NOMO-1 (cell line): ENCODE measurements around the gene FAF1.
A peak's percentile ranks its signal among the peaks of the same experiment; 100 is the strongest.

Experiments
- DNase-seq, 2 experiments: peaks; one replicate each; lab custom pipeline; 2025; ENCODE audit not compliant: unreplicated experiment in 2 of 2; lab: John Stamatoyannopoulos, UW

The FAF1 gene

DNA sequence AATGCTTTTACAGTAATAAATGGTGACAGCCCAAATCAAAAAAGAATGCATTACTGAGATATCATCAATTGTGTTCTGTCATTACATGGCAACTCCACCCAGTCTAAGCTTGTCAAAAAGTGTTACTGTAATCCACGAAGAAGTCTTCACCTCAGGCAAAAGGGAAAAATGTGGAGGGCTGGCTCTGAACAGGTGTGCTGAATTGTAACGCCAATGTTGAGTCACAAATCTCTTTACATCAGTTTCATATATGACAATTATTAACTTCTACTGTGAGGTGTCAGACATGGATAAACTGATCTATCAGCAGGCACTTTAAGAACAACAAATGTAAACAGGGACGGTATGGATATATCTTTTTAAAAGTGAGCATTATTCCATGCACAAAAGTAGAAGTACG is 438.4 kb downstream of the FAF1 start:
- no peak for DNase-seq

DNA sequence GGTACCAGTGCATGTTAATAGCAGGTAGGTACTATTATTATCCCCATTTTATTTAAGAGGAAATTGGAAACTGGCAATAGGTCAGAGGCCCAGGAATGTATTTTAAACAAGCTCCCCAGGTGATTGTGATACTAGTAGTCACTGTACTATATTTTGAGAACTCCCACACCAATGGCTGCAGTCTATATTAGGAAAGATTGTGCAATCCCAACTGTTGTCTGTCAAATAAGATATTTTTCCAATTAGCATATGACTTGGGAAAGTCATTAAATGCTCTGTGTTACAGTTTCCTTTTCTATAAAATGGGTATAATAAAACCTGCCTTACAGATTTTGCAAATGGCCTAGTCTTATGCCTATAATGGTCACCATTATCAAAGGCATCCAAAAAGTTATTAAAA is 442.6 kb downstream of the FAF1 start:
- no peak for DNase-seq

DNA sequence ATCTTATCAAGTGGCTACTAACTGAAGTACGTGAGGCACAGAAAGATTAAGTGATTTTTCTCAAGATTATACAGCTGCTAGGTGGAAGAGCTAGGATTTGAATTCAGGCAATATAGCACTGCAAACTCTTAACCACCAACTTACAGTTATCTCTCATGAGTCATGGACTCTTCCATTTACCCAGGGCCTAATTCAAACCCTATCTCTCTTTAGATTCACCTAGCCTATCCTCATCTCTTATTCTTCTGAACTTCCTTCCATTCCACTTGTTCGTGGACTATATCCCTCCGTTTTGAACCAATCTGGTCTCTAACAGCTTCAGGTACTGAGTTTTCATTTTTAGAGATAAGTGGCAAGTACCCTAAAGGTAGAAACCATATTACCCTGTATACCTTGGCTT is 444.0 kb downstream of the FAF1 start:
- DNase-seq = no peak

DNA sequence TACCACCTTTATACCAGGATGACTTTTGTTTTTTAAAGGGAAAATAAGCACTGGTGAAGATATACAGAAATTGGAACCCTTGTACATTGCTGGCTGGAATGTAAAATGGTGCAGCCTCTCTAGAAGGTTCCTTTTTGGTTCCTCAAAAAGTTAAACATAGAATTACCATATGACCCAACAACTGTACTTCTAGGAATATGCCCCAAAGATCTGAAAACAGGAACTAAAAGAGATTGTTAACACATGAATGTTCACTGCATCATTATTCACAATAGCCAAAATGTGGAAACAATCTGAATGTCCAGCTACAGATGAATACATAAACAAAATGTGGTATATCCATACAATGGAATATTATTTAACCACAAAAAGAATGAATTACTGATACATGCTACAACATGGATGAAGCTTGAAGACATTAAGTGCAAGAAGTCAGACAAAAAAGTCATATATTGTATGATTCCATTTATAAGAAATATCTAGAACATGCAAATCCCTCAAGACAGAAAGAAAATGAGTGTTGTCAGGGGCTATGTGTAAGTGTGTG is 452.0 kb downstream of the FAF1 start:
- DNase-seq = peak; percentile 23 to 69

DNA sequence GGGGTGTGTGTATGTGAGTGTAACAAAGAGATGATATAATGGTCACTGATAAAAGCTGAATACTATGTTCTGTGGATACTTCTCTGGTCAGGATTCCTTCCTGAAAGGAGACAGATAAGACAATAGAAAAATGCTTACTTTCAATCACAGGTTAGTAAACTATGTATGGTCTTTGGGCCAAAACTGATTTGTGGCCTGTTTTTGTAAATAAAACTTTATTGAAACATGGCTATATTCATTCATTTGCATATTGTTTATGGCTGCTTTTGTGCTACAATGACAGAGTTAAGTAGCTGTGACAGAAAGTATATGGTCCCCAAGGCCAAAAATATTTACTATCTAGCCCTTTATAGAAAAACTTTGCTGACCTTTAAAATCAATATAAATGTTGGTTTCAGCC is 454.6 kb downstream of the FAF1 start:
- no peak for DNase-seq

DNA sequence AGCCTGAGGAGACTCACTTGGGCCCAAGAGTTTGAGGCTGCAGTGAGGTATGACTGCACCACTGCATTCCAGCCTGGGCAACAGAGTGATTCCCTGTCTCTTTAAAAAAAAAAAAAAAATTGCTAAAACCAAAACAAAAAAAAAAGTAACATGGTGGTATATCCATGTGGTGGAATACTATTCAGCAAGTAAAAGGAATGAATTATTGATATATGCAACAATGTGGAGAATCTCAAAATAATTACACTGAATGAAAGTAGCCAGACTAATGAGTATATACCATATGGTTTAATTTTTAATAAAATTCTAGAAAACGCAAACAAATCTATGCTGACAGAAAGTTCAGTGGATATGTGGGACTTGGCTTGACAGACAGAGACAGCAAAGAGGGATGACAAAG is 456.6 kb downstream of the FAF1 start:
- no peak for DNase-seq

DNA sequence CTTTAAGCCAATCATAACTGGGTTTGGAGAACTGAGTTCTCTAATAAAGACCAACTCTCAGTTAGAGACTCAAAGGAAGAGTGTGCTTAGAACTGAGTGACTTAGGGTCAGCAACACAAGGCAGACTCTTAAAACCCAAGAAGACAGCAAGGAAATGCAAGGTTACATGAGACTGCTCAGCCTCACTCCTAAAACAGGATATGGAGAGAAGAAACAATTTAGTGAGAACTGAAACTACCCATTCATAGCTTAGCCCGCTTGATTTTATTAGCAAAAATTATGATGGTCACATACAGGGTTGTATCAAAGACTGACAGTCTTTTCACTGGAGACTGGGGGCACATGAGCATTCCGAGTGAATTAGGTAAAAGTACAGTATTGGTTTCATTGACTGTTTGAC is 457.9 kb downstream of the FAF1 start:
- DNase-seq = peak in 1 of 2 experiments; percentile 10

DNA sequence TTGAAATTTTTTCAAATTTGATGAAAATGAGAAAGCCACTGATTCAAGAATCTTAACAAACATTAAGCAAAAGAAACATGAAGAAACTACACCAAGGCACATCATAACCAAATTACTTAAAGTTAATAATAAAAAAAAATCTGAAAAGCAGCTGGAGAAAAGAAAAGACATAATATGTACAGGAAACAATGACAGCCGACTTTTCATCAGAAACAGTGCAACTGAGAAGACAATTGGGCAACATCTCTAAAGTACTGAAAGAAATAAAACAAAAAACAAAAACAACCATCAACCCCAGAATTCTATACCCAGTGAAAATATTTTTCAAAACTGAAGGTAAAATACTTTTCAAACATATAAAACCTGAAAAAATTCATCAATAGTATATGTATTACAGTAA is 463.1 kb downstream of the FAF1 start:
- DNase-seq = no peak

DNA sequence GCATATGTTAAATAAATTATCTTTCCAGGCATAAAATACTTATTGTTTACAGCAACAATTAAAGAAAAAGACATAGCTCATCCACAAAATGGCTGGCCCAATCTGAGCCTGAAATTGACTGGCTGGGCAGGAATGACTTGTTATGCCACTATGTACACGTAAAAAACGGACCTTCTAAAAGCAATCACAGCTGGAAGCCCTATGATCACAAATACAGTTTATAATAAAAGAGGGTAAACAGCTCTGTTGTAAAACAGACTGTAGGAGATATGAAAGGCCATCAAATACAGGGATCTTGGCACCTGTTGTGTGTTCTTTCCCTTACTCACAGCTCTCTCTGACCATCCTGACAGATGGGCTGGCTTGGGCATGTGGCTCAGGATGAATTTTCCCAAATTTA is 466.4 kb downstream of the FAF1 start:
- no peak for DNase-seq

DNA sequence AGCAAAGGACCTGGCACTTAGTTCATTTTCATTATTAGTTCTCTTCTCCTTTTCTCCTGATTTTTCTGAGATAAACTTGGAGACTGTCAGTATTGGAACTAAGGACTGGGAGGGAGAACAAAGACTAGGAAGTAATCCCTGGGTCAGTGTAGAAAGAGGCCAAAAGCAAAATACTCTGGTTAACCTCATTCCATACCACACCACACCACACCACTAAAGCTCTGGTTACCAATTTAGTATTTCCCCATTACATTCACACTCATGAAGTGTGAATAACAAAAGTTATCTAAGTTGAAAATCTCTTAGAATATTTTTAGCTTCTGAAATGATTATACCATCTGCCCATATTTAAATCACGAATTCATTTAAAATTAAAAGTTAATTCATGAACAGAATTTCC is 467.9 kb downstream of the FAF1 start:
- no peak for DNase-seq

DNA sequence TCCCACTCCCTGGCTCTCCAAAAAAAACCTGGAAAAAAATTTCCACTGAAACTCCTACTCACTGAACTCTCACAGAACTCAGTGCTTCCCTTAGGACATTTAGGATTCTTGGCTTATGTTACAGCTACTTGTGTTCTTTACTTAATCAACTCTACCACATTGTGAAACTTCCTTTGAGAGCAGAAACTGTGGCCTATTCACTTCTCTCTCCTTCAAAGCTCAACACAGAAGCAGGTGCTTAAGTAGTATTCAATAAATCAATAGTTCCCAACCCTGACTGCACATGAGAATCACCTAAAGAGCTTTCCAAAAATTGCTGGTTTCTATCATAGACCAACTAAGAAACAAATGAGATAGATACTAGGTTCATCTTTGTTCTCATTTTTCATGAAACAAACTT is 468.9 kb downstream of the FAF1 start:
- no peak for DNase-seq

DNA sequence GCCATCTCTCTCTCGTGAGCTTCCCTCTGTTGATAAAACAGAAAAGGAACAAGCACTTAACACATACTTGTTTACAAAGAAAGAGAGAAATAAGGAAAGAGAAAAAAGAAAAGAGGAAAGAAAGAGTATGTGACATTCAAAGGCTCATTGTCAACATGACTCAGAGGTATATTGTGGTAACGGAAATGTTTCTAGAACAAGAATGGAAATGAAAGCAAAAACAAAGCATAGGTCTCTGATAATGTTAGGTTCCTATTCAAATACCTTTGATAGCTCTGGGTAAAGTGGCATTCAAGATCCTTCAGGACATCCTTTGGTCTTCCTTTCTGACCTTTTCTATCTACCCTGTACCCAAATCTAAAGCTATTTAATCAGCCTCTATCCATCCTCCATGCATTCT is 469.4 kb downstream of the FAF1 start:
- no peak for DNase-seq

DNA sequence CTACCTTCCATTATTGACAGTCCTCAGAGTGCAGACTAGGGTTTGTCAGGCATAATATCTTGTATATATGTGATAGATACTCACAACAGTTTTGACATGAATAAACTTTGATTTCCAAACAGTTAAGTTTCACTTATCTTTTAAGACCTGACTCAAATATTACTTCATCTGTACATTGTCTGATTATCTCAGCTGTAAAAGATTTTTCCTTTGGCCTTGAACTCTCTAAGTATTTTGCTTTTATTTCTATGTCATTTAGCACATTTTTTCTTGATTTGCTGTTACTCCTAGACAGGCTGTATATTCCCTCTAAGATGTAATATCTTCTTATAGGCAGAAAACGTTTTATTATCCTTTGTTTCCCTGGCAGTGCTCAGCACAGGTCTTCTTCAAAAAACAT is 471.2 kb downstream of the FAF1 start:
- no peak for DNase-seq

DNA sequence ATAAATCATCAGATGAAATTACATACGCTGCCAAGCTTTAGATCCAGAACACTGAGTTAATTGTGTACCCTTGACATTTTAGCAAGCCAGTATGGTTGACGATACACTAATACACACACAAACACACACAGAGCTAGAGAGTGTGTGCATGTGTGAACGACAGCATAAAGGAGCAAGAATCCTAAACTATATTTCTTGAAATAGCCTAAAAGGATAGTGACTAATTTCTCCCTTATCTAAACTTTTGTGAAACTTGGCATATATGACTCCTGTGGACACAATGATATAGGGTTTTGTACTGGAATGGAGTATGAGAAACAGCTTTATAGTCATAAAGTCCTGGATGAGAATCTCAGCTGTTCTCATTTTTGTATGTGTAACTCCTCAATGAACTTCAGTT is 471.7 kb downstream of the FAF1 start:
- no peak for DNase-seq

DNA sequence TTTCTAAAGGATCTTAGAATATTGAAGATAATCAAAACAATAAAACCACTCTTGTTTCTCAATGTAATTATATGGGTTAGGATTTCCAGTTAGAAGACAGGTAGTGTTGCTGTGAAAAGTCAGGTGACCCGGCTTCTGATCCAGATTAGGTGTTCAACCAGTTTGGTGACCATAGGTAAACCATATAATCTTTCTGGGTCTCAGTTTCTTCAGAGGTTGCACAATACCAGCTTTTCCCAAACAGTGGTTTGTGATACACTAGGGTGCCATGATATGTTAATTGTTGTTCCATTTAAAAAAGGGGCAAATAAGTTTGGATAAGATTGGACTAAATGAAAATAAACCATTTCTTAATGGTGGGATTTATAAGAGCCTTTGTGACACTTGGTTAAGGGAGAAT is 472.3 kb downstream of the FAF1 start:
- no peak for DNase-seq

DNA sequence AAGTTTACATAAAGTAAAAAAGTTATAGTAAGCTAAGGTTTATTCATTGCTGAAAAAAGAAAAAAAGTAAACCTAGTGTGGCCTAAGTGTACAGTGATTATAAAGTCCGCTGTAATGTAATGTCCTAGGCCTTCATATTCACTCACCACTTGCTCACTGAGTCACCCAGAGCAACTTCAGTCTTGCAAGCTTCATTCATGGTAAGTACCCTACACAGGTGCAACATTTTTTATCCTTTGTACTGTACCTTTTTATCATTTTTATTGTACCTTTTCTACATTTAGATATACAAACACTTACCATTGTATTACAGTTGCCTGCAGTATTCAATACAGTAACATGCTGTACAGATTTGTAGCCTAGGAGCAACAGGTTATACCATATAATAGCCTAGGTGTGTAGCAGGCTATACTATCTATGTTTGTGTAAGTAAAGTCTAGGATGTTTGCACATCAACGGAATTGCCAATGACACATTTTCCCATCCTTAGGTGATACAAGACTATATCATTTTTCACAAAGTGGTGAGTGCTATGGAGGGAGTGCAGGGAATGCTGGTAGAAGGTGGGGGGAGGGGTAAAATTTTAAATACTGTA is 478.8 kb downstream of the FAF1 start:
- DNase-seq = no peak

DNA sequence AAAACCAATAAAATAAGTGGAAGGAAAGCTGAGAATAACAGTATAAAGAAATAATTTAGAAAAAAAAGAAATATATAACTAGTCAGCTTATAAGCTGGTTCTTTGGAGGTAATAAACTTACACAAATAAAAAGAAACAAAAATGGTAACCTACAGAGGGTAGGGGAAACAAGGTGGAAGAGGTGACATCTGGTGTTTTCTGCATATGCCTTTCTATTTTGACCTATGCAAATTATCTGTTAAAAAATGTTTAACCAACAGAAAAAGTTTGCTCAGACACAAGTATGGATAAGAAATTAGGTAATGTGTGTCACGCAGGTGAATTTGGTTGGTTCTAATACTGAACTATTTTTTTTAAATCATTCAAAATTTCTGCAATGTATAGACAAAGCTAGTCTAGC is 483.3 kb downstream of the FAF1 start:
- DNase-seq = no peak

DNA sequence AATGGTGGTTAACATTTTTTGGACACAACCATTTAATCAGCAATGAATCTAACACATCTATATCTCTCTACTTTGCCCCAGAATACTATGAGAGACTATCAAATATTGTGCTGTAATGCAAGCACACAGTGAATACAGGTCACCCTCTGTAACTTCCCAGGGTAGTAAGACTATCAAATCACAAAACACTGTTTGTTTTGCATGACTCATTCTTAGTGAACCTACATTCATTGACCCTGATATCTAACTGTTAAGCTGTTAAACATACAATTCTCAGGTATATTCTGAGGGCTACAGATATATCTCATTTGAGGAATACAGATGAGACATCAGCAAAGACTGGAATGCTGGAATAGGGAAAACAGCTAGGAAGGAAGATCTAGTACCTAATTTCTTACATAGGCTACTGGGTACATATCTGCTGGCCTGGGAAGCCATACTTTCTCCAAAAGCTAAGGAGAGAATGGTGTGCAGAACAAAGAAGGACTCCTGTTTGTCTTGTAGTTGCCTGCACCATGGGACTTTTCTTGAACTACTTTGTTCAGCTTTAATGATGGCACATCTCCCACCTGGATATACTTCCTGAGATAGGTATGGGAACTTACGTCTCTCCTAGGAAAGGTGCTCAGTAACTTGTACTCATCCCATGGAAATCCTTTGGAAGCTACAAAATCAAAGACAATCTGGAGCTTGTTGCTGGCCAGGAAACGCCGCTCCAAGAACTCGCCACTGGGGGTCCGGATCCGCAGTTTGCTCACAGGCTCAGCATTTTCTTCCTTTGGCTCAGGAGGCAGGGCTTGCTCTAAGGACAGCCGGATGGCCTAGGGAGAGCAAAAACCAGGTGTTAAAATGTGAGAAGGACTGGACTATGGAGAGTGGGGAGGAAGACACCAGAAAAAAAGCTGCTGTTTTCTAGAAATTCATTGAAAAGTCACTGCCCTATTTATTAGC is 484.9 kb downstream of the FAF1 start:
- no peak for DNase-seq

DNA sequence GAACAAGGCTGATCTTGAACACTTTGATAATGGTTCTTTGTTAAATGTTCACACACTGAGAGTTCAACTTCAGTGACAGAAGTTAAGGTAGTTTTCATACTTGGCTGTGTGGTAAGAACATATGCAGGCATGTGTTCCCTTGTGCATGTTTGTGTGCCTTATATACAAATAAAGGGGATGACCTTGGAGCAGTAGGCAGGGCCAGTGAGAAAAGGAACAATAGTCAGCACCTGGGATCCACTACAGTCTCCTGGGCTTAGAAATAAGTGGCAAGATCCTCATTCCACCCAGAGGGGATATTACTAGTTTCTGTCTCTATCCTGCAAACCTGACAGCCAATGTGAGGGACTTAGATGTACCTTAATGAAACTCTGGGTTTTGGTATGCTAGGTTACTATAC is 486.6 kb downstream of the FAF1 start:
- no peak for DNase-seq

DNA sequence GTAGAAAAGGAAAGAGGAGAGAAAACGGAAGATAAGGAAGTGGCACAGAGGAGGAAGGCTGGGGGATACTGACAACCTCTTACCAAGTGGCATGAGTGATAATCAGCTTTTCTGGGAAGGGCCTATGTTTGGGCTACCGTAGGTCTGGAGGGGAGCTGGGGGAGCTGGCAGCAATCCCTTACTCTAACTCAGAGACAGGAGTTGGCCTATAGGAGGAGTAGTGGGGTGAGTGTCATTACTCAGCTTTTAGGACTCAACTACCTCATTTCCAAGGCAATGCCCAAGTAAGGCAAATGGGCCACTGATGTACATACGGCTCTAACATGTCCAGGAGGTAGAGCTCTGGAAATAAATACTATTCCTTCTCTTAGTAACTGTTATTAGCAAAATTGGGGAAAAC is 488.1 kb downstream of the FAF1 start:
- DNase-seq = no peak

DNA sequence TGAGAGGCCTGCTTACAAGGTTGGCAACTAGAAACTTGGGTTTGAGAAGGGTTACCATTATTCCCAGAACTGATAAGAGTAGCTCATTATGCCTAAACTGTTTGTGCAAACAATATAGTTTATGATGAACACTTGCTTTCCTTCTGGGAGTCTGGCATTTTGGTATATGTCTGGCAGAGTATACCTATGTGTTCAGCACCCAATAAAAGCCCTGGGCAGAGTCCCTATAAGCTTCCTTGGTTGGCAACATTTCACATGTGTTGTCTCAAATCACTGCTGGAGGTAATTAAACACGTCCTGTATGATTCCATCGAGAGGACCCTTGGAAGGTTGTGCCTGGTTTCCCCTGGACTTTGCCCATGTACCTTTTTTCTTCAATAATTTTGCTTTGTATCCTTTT is 497.1 kb downstream of the FAF1 start:
- DNase-seq = no peak

DNA sequence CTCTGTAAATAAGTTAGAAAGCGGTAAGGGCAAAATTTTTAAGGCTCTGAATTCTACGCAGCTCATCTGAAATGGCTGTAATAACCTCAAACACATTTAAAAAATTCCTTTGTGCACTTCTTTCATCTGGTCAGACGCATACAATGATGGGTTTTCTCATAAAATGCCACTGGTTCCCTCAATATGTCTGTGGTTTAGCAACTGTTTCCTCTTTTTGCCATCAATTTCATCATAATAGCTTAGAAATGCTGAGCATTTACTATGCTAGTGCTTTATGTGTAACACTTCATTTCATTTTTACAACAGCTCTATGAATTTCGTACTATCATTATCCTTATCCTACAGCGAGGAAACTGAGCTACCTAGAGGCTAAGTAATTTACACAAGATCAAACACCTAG is 501.6 kb downstream of the FAF1 start:
- DNase-seq = peak; percentile 69 to 92
